T-helper 1 cell treated with Interleukin-12 subunit alpha and Interleukin-12 subunit beta and Interleukin-4 antibody, amounts not matched to agents 30 μg/mL and 1 μg/mL, for 36 hours (primary cell): ENCODE data around the gene HSFX1.
"Not testable (repeated sequence)": the region's sequence is repeated elsewhere in the genome, so short reads cannot be mapped to it uniquely, and the experiment has no call there.

Source experiments
- H3K27ac Mint-ChIP-seq: one replicate; pipeline ENCODE4 v1.8.0; 2021; ENCODE audit warnings: mild to moderate bottlenecking, mixed read lengths
- H3K27me3 Mint-ChIP-seq: one replicate; pipeline ENCODE4 v1.8.0; 2021; ENCODE audit warnings: low read depth, mixed read lengths
- H3K36me3 Mint-ChIP-seq: one replicate; pipeline ENCODE4 v1.8.0; 2021; ENCODE audit warnings: low read depth, mixed read lengths
- H3K4me1 Mint-ChIP-seq: one replicate; pipeline ENCODE4 v1.8.0; 2021; ENCODE audit warnings: low read depth, mixed read lengths
- H3K4me3 Mint-ChIP-seq: one replicate; pipeline ENCODE4 v1.8.0; 2021; ENCODE audit warnings: mild to moderate bottlenecking, moderate library complexity, mixed read lengths
- H3K9me3 Mint-ChIP-seq: one replicate; pipeline ENCODE4 v1.8.0; 2021; ENCODE audit warnings: mixed read lengths

Gene HSFX1

GRCh38 chrX:149773768-149774167 is at the start of gene HSFX1:
Gene HSFX1 (plus strand): TSS chrX:149774068. CDS start chrX:149774682, 614 bp downstream.
- not testable (repeated sequence) for H3K9me3 Mint-ChIP-seq, H3K36me3 Mint-ChIP-seq, H3K27me3 Mint-ChIP-seq, H3K4me3 Mint-ChIP-seq, H3K4me1 Mint-ChIP-seq, H3K27ac Mint-ChIP-seq

- H3K27me3 Mint-ChIP-seq, H3K4me1 Mint-ChIP-seq: not testable (repeated sequence)
Observed at GRCh38 chrX:149727308-149727707, 46.6 kb upstream of the HSFX1 start.

GRCh38 chrX:149742269-149742668 is 31.6 kb upstream of the HSFX1 start:
- H3K4me1 Mint-ChIP-seq, H3K27me3 Mint-ChIP-seq, H3K36me3 Mint-ChIP-seq, H3K4me3 Mint-ChIP-seq, H3K9me3 Mint-ChIP-seq, H3K27ac Mint-ChIP-seq: not testable (repeated sequence)

More at GRCh38 chrX:149727308-149727707, 46.6 kb upstream of the HSFX1 start:
- not testable (repeated sequence) for H3K36me3 Mint-ChIP-seq, H3K27ac Mint-ChIP-seq, H3K4me3 Mint-ChIP-seq, H3K9me3 Mint-ChIP-seq

- not testable (repeated sequence) for H3K4me3 Mint-ChIP-seq, H3K9me3 Mint-ChIP-seq, H3K4me1 Mint-ChIP-seq, H3K27ac Mint-ChIP-seq, H3K36me3 Mint-ChIP-seq, H3K27me3 Mint-ChIP-seq
Observed at GRCh38 chrX:149746390-149747007, 27.4 kb upstream of the HSFX1 start.

GRCh38 chrX:149757206-149758067 is 16.4 kb upstream of the HSFX1 start:
- Mint-ChIP-seq H3K36me3 (no peaks in the 10 kb centered on the region), H3K9me3 (no peaks in the 10 kb centered on the region), H3K27me3 (peaks cover 5% of the 10 kb centered on the region), H3K4me3 (no peak overlapping the region), H3K4me1 (peaks cover 3% of the 10 kb centered on the region), H3K27ac (no peak overlapping the region)

GRCh38 chrX:149758068-149758714 is 15.7 kb upstream of the HSFX1 start:
- no peaks in the 10 kb centered on the region for H3K9me3 Mint-ChIP-seq
- no peaks in the 10 kb centered on the region for H3K36me3 Mint-ChIP-seq
- no peaks in the 10 kb centered on the region for H3K27me3 Mint-ChIP-seq
- H3K27ac Mint-ChIP-seq = no peak overlapping the region
- no peak overlapping the region for H3K4me3 Mint-ChIP-seq
- H3K4me1 Mint-ChIP-seq = peaks cover 3% of the 10 kb centered on the region

GRCh38 chrX:149758715-149759078 is 15.2 kb upstream of the HSFX1 start:
- H3K4me3 Mint-ChIP-seq, H3K27me3 Mint-ChIP-seq, H3K27ac Mint-ChIP-seq, H3K9me3 Mint-ChIP-seq, H3K36me3 Mint-ChIP-seq, H3K4me1 Mint-ChIP-seq: not testable (repeated sequence)

GRCh38 chrX:149759824-149760223 is 14.0 kb upstream of the HSFX1 start:
- Mint-ChIP-seq H3K9me3 (no peaks in the 10 kb centered on the region), H3K27ac (no peak overlapping the region), H3K27me3 (peaks cover 1% of the 10 kb centered on the region), H3K36me3 (no peaks in the 10 kb centered on the region), H3K4me3 (no peak overlapping the region), H3K4me1 (peaks cover 3% of the 10 kb centered on the region)

- peaks cover 3% of the 10 kb centered on the region for H3K4me1 Mint-ChIP-seq
- no peaks in the 10 kb centered on the region for H3K9me3 Mint-ChIP-seq
- no peaks in the 10 kb centered on the region for H3K36me3 Mint-ChIP-seq
- H3K27ac Mint-ChIP-seq = no peak overlapping the region
- H3K4me3 Mint-ChIP-seq = no peak overlapping the region
- peaks cover 4% of the 10 kb centered on the region for H3K27me3 Mint-ChIP-seq
Observed at GRCh38 chrX:149760965-149761364, 12.9 kb upstream of the HSFX1 start.

- not testable (repeated sequence) for H3K27me3 Mint-ChIP-seq, H3K27ac Mint-ChIP-seq, H3K9me3 Mint-ChIP-seq, H3K4me1 Mint-ChIP-seq, H3K4me3 Mint-ChIP-seq, H3K36me3 Mint-ChIP-seq
Observed at GRCh38 chrX:149761858-149762674, 11.8 kb upstream of the HSFX1 start.

- H3K4me1 Mint-ChIP-seq = peaks cover 3% of the 10 kb centered on the region
- H3K27me3 Mint-ChIP-seq = peaks cover 7% of the 10 kb centered on the region
- H3K9me3 Mint-ChIP-seq = no peaks in the 10 kb centered on the region
- H3K36me3 Mint-ChIP-seq = no peaks in the 10 kb centered on the region
- H3K27ac Mint-ChIP-seq = no peak overlapping the region
- no peak overlapping the region for H3K4me3 Mint-ChIP-seq
Observed at GRCh38 chrX:149762696-149763614, 10.9 kb upstream of the HSFX1 start.

- H3K4me3 Mint-ChIP-seq, H3K27me3 Mint-ChIP-seq, H3K27ac Mint-ChIP-seq, H3K36me3 Mint-ChIP-seq, H3K4me1 Mint-ChIP-seq, H3K9me3 Mint-ChIP-seq: not testable (repeated sequence)
Observed at GRCh38 chrX:149770344-149770743, 3.5 kb upstream of the HSFX1 start.

GRCh38 chrX:149773026-149773425 is 842 bp upstream of the HSFX1 start:
- H3K9me3 Mint-ChIP-seq, H3K36me3 Mint-ChIP-seq, H3K4me3 Mint-ChIP-seq, H3K27me3 Mint-ChIP-seq, H3K4me1 Mint-ChIP-seq, H3K27ac Mint-ChIP-seq: not testable (repeated sequence)

- H3K27ac Mint-ChIP-seq, H3K4me1 Mint-ChIP-seq: not testable (repeated sequence)
Observed at GRCh38 chrX:149777999-149778398, 4.1 kb downstream of the HSFX1 start.

More at GRCh38 chrX:149777999-149778398, 4.1 kb downstream of the HSFX1 start:
- H3K27me3 Mint-ChIP-seq, H3K36me3 Mint-ChIP-seq, H3K4me3 Mint-ChIP-seq, H3K9me3 Mint-ChIP-seq: not testable (repeated sequence)
